Measurements from ENCODE around the gene BDKRB2.

DNA sequence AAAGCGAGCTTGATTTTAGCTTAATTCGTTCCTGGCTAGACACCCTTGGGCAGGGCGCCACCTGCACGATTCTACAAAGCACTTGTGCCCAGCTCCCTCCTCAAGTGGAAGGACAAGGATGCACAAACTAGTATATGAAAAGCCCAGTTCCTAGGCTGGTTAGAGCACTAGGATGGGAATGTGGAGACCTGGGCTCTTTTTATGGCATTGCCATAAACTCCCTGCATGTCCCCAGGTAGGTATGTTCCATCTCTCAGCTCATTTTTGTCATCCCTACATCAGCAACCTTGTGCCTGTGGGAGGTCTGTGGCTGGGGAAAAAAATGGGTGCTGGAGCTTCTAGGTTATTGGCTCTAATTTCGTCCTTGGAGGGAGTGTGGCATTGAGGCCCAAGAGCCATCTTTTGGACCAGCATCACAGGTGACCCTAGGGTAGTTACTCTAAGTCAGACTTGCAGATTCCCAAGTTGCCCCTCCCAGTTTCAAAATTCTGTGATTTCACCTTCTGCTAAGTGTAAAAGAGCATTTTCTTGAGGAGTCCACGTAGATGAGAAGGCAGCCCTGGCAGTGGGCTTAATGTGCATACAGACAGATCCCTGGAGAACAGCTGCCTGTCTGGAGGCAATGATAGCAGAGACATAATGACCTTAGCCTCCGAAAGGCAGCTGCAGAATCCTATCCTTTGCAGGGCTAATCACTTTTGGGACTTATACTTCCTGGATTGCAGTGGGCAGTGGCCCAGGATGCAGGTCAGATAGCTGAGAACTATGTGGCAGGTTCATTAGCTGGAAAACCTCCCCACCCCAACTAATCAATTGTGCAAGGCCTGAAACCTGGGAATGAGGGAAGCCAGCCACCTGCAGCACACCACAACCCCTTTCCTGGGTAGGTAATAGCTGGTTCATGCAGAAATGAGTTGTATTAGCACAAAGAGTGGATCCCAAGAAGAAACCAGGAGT lies 47.6 kb upstream of the BDKRB2 start:
- TF ChIP-seq, protein P1, sequence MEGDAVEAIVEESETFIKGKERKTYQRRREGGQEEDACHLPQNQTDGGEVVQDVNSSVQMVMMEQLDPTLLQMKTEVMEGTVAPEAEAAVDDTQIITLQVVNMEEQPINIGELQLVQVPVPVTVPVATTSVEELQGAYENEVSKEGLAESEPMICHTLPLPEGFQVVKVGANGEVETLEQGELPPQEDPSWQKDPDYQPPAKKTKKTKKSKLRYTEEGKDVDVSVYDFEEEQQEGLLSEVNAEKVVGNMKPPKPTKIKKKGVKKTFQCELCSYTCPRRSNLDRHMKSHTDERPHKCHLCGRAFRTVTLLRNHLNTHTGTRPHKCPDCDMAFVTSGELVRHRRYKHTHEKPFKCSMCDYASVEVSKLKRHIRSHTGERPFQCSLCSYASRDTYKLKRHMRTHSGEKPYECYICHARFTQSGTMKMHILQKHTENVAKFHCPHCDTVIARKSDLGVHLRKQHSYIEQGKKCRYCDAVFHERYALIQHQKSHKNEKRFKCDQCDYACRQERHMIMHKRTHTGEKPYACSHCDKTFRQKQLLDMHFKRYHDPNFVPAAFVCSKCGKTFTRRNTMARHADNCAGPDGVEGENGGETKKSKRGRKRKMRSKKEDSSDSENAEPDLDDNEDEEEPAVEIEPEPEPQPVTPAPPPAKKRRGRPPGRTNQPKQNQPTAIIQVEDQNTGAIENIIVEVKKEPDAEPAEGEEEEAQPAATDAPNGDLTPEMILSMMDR (IDR thresholded peaks at IDR 0.05), result no peak
- TF ChIP-seq POLR2A (IDR thresholded peaks at IDR 0.05), result no peak

Data from thyroid gland (tissue), 4 donors.